Anterior cingulate cortex (tissue), 58 donors: ENCODE data around the gene MAP9.
"Not testable (repeated sequence)": the region's sequence is repeated elsewhere in the genome, so short reads cannot be mapped to it uniquely, and the experiment has no call there.

ENCODE experiments used
- DNase-seq, 58 donors: peaks; one replicate each; lab custom pipeline; 2025; lab: John Stamatoyannopoulos, UW

Gene MAP9

DNA sequence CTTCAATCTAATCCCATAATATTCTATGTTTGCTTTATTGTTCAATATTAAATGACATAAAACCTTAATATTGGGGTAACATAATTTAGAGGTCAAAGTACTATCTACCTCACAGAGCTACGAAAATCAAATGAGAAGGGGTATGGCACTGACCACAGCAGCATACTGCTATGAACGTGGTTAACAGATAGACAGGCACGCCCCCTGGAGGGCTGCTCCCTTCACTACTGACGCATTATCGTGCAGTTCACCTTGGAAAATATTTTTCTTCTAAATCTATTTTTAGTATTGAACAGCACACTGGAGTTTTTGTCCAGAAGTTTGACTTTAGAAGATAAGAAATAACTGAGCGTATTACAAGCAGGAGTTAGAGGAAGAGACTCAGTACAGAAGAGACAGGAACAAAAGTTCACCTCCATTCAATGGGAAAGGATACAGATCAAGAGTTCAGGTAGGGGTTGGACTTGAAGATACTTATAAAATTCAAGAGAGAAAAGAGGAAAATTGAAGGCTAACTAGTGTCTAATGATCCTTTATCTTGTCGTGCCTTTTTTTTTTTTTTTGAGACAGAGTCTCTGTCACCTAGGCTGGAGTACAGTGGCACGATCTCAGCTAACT lies 22.7 kb downstream of the MAP9 start:
- DNase-seq, result peak in 28 of 58 donors; percentile 0 to 65 (median 8)

DNA sequence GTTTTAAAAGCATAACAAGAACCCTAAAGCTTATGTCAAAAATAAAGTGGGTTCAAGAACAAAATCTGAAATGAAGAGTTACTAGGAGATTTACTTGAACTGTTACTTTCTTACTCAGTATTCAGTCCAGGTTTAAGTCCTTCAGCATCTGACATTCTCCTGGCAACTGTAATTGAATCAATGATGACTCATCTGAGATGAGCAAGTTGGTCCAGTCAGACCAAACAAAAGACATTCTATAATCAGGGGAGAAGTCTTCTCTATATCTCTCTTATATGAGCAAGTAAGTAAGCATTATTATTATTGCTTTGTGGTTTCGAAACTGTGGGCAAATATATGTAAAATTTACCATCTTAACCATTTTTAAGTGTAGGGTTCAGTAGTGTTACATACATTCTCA lies 34.6 kb downstream of the MAP9 start:
- no peak for DNase-seq

DNA sequence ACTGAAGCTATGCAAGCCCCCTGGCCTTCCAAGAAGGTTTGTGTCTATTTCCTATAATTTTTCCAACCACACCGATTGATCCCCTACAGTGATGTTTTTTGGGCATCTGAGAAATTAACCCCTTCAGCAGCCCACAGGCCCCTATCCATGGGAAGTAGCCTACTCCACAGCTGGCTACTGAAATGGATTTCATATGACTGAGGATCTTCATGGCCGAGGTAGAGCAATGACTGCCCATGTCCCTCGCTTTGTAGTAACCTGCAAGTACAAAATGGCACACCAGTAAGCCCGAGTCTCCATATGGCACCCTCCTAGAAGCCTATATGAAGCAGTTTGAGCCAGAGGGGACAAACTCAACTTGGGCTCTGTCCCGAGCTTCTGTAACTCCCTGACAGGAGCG lies 36.8 kb downstream of the MAP9 start:
- no peak for DNase-seq

GRCh38 chr4:155339588-155339987 lies 37.2 kb downstream of the MAP9 start:
- DNase-seq, result no peak

GRCh38 chr4:155338196-155338595 lies 38.6 kb downstream of the MAP9 start:
- no peak for DNase-seq

DNA sequence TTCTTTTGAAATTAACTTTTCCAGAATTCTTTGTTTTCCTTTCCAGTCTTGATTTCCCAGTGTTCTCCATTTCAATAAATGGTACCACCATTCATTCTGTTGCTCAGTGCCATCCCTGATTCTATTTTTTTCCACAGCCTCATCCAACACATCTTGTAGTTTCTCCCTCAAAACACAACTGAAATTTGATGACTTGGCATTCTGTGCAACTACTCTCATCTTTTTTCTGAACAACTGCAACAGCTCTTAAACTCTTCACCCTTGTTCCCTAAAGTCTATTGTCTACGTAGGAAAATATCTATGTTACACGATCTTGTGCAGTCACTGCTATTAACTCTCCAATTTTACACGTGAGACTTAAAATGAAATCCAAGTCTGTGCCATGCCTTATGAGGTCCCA lies 40.5 kb downstream of the MAP9 start:
- DNase-seq, result no peak

GRCh38 chr4:155331478-155331877 lies 45.3 kb downstream of the MAP9 start:
- no peak for DNase-seq

- no peak for DNase-seq
Measured at GRCh38 chr4:155322782-155323181, 54.0 kb downstream of the MAP9 start.

DNA sequence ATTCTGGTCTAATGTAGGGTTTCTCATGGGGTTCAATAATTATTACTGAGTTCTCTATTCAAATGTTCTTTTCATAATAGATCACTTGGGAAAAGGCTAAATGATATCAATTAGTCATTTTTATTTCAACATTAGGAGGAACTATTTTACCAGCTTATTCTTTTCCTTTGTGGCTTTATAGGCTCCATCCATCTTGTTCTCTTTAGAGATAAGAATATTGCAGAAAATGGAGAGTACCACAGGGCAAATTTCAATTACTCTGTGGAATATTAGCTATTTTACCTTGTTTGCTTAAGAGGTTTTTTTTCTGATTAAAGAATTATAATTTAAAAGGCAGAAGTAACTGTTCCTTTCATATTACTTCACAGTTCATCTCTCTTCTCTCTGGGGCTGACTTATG lies 55.8 kb downstream of the MAP9 start:
- no peak for DNase-seq

GRCh38 chr4:155319516-155319915 lies 57.2 kb downstream of the MAP9 start:
- DNase-seq, result no peak

- not testable (repeated sequence) for DNase-seq
Measured at GRCh38 chr4:155312027-155312426, 64.7 kb downstream of the MAP9 start.

DNA sequence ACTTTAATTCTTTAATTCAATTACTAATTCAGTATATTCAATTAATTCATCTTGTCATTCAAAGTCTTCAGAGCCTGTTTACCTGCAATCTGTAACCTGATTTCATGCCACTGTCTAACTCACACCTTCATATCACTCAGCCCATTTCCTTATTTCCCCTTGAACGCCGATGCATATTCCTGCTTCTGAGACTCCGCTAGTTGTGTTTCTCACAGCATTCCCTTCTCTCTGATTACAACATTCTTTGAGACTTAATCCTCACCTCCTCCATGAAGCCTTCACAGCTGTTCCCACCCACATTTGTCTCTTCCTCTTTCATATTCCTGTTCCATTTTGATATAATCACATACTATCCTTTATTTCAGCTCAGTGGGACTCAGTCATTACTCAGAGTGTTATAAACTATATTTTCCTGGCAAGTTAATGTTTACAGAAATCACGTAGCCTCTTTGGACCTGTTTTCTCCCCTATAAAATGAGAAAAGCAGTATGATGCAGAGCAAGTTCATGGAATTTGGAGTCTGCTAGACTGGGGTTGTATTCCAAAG lies 69.0 kb downstream of the MAP9 start:
- DNase-seq, result no peak

DNA sequence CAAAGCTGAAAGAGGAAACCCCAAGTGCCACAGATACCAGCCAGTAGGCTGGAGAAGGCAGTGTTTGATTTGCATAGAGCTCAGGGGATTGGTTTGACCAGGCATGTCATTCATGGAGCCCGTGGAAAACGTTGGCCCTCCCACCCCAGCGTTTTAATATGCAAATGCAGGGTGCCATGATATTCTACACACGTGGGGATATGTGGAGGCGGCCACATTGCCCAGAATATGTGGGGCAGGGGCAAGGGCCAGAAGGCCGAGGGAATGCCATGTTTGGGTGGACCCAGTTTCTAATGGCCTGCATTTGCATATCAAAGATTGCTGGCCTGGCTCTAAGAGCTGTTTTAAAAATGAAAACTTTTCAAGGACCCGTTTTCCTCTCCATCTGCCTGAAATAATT lies 71.1 kb downstream of the MAP9 start:
- no peak for DNase-seq

GRCh38 chr4:155304375-155304774 lies 72.4 kb downstream of the MAP9 start:
- DNase-seq, result no peak

DNA sequence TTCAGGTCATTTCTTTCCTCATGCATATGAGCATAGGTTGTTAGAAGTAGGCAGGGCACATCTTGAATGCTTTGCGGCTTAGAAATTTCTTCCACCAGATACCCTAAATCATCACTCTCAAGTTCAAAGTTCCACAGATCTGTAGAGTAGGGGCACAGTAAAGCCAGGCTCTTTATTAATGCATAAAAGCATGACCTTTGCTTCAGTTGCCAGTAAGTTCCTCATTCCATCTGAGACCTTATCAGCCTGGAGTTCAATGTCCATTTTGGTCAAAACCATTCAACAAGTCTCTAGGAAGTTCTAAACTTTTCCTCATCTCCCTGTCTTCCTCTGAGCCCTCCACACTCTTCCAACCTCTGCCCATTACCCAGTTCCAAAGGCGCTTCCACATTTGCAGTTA lies 77.7 kb downstream of the MAP9 start:
- no peak for DNase-seq
